Upper lobe of right lung (tissue), 1 donor: ENCODE measurements around the gene ARL11. TPM values are rescaled to one million over a fixed set of nuclear protein-coding genes. Genes with fewer than 3 reads are reported as not detected.

Experiments
- ATAC-seq: fragments of 200-7000 bp; cut with Tn5 transposase; one replicate; pipeline ENCODE4 v1.9.1; 2020; ENCODE audit warnings: mild to moderate bottlenecking, moderate library complexity
- DNase-seq: peaks from one replicate; pipeline ENCODE4 v3.0.0-alpha.2; 2020
- H3K27ac ChIP-seq: fragments of 200-600 bp; one replicate; pipeline ENCODE4 v1.8.0; 2022
- H3K27me3 ChIP-seq: fragments of 200-600 bp; one replicate; pipeline ENCODE4 v1.8.0; 2022; ENCODE audit warnings: mild to moderate bottlenecking
- H3K36me3 ChIP-seq: fragments of 200-600 bp; one replicate; pipeline ENCODE4 v1.8.0; 2022
- H3K4me1 ChIP-seq: fragments of 200-600 bp; one replicate; pipeline ENCODE4 v1.8.0; 2022
- H3K4me3 ChIP-seq: fragments of 200-600 bp; one replicate; pipeline ENCODE4 v1.8.0; 2022; ENCODE audit warnings: mild to moderate bottlenecking
- H3K9me3 ChIP-seq: fragments of 200-600 bp; one replicate; pipeline ENCODE4 v1.8.0; 2022
- intact Hi-C: fragments of 100-400 bp; cut with DNase I; formaldehyde crosslinking; loops from one replicate; pipeline ENCODE4 v1.11.0; 2022
- total RNA-seq: library from RNA; stranded (reverse); fragmentation: NEBNext Ultra II Directional; extraction: Animal tissue kit (Norgen Biotek cat#: 25700); gene quantifications from one replicate; pipeline ENCODE4 v1.2.1, GENCODE V29; 2021
- TF ChIP-seq, protein P1 (sequence below): fragments of 200-600 bp; IDR thresholded peaks from one replicate; pipeline ENCODE4 v1.8.0; 2022; ENCODE audit warnings: antibody characterized with exemption
- donor health status: DM: no; HTN: yes; CAD: no; lungs with severe emphysema.

Gene ARL11
- total RNA-seq, 1 donor from 2014 or later = 4.4 TPM

GRCh38 chr13:49649244-49649962 lies 21.1 kb downstream of the ARL11 start:
- no peak for DNase-seq
- Histone ChIP-seq H3K27me3 (no peaks in the 10 kb centered on the region), H3K27ac (no peak overlapping the region), H3K4me3 (no peak overlapping the region), H3K9me3 (no peaks in the 10 kb centered on the region), H3K4me1 (no peaks in the 10 kb centered on the region), H3K36me3 (no peaks in the 10 kb centered on the region)
- intact Hi-C loops = no loop called here
- TF ChIP-seq, protein P1, sequence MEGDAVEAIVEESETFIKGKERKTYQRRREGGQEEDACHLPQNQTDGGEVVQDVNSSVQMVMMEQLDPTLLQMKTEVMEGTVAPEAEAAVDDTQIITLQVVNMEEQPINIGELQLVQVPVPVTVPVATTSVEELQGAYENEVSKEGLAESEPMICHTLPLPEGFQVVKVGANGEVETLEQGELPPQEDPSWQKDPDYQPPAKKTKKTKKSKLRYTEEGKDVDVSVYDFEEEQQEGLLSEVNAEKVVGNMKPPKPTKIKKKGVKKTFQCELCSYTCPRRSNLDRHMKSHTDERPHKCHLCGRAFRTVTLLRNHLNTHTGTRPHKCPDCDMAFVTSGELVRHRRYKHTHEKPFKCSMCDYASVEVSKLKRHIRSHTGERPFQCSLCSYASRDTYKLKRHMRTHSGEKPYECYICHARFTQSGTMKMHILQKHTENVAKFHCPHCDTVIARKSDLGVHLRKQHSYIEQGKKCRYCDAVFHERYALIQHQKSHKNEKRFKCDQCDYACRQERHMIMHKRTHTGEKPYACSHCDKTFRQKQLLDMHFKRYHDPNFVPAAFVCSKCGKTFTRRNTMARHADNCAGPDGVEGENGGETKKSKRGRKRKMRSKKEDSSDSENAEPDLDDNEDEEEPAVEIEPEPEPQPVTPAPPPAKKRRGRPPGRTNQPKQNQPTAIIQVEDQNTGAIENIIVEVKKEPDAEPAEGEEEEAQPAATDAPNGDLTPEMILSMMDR = peak; percentile 37
- peak; percentile 60 for ATAC-seq

- Histone ChIP-seq H3K36me3 (no peaks in the 10 kb centered on the region), H3K4me3 (no peak overlapping the region), H3K4me1 (no peaks in the 10 kb centered on the region), H3K27ac (no peak overlapping the region), H3K27me3 (no peaks in the 10 kb centered on the region), H3K9me3 (no peaks in the 10 kb centered on the region)
- intact Hi-C loops = no loop called here
- ATAC-seq (no peak), DNase-seq (no peak)
- TF ChIP-seq, protein P1 = no peak
Measured at GRCh38 chr13:49649963-49650312, 21.6 kb downstream of the ARL11 start.

DNA sequence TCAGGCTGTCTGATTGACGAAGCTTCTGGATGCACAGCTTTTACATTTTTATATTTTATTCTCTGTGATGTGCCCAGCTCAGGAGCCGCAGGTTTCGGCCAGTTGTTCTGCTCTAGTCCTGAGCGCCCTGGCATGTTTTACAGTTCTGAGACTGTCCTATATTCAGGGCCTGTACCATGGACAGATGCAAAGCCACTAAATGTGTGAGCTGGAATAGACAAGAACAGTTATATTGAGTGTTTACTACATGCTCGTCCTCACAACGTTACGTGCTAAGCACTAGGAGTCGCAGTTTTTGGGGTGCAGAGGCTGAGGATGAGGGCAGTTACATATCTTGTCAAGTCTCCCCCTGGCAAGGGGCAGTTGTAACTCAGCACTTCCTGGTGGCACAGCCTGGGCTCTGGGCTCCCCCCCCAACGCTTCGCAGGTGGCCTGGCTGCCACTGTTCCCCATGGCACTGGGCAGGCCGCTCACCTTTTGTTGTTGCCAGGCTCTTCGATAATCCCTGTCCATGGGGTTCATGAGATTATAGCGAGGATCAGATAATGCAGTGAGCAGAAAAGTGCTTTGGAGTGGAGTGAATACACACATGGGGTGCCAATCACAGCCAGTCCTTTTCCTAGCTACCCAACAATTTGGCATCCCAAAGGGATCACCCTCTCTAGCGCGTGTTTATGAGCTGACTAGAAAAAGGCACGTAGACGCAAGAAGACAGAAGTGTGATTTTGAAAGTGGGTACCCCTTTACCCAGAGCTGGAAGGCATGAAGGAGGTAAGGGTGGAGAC lies 23.5 kb downstream of the ARL11 start:
- no peaks in the 10 kb centered on the region for H3K27me3 ChIP-seq
- TF ChIP-seq, protein P1 = no peak
- H3K27ac ChIP-seq = no peak overlapping the region
- intact Hi-C loops = no loop called here
- H3K9me3 ChIP-seq = no peaks in the 10 kb centered on the region
- ATAC-seq = peak; percentile 14
- no peak overlapping the region for H3K4me3 ChIP-seq
- DNase-seq = no peak
- no peaks in the 10 kb centered on the region for H3K36me3 ChIP-seq
- no peaks in the 10 kb centered on the region for H3K4me1 ChIP-seq

GRCh38 chr13:49652355-49653305 lies 24.3 kb downstream of the ARL11 start:
- intact Hi-C loops = no loop called here
- Histone ChIP-seq H3K4me3 (no peak overlapping the region), H3K4me1 (no peaks in the 10 kb centered on the region), H3K36me3 (no peaks in the 10 kb centered on the region), H3K27ac (no peak overlapping the region), H3K9me3 (no peaks in the 10 kb centered on the region), H3K27me3 (no peaks in the 10 kb centered on the region)
- peak; percentile 80 for ATAC-seq
- DNase-seq = no peak
- TF ChIP-seq, protein P1 = peak; percentile 43

DNA sequence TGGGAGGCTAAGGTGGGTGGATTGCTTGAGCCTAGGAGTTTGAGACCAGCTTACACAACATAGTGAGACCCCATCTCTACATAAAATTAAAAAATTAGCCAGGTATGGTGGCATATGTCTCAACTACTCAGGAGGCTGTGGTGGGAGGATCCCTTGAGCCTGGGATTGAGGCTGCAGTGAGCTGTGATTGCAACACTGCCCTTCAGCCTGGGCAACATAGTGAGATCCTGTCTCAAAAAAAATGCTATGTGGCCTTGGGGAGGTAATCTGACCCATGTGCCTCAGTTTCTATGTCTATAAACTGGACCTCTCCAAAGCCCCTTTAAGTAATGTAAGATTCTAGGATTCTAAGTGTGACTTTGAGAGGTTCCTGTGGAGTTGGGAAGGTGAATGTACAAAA lies 25.2 kb downstream of the ARL11 start:
- Histone ChIP-seq H3K27me3 (no peaks in the 10 kb centered on the region), H3K27ac (no peak overlapping the region), H3K4me3 (no peak overlapping the region), H3K4me1 (no peaks in the 10 kb centered on the region), H3K9me3 (no peaks in the 10 kb centered on the region), H3K36me3 (no peaks in the 10 kb centered on the region)
- TF ChIP-seq, protein P1 = no peak
- ATAC-seq (no peak), DNase-seq (no peak)
- intact Hi-C loops = no loop called here
